Activated naive CD4-positive, alpha-beta T cell treated with anti-CD3 and anti-CD28 coated beads, Interleukin-2, amount 10 ng/mL, durations not matched to agents 7 days and 5 days (primary cell): ENCODE results near the gene RNF146.
"Not testable (repeated sequence)": the region's sequence is repeated elsewhere in the genome, so short reads cannot be mapped to it uniquely, and the experiment has no call there.

Experiments
- CTCF ChIA-PET: fragments of 350-600 bp; sonication (Branson Sonifier 250); formaldehyde crosslinking; loops from one replicate; lab custom pipeline; 2021; ENCODE audit warnings: antibody characterized with exemption; lab: Charles Lee
- DNase-seq: peaks from one replicate; pipeline ENCODE4 v3.0.0-alpha.2; 2020
- H3K27ac Mint-ChIP-seq: one replicate; pipeline ENCODE4 v1.8.0; 2021; ENCODE audit warnings: mild to moderate bottlenecking, moderate library complexity, mixed read lengths
- H3K27me3 Mint-ChIP-seq: one replicate; pipeline ENCODE4 v1.8.0; 2021; ENCODE audit warnings: mild to moderate bottlenecking, mixed read lengths
- H3K36me3 Mint-ChIP-seq: one replicate; pipeline ENCODE4 v1.8.0; 2021; ENCODE audit warnings: mixed read lengths
- H3K4me1 Mint-ChIP-seq: one replicate; pipeline ENCODE4 v1.8.0; 2021; ENCODE audit warnings: mixed read lengths
- H3K4me3 Mint-ChIP-seq: one replicate; pipeline ENCODE4 v1.8.0; 2021; ENCODE audit warnings: mild to moderate bottlenecking, moderate library complexity, mixed read lengths
- H3K9me3 Mint-ChIP-seq: one replicate; pipeline ENCODE4 v1.8.0; 2021; ENCODE audit warnings: mixed read lengths

Gene RNF146

GRCh38 chr6:127266178-127266891 lies at the start of gene RNF146:
Gene RNF146 (plus strand): TSS chr6:127266864. CDS start chr6:127280339, 13,475 bp downstream.
- H3K36me3 Mint-ChIP-seq, result peaks cover 10% of the 10 kb centered on the region
- CTCF ChIA-PET, result interaction anchor here (0.6 to 3.9 kb wide), 14 partner anchors 11 to 282 kb away, joined by 3 to 26 read pairs (median 3); no protein-coding TSS in a partner anchor
- peaks cover 31% of the 10 kb centered on the region for H3K4me1 Mint-ChIP-seq

DNA sequence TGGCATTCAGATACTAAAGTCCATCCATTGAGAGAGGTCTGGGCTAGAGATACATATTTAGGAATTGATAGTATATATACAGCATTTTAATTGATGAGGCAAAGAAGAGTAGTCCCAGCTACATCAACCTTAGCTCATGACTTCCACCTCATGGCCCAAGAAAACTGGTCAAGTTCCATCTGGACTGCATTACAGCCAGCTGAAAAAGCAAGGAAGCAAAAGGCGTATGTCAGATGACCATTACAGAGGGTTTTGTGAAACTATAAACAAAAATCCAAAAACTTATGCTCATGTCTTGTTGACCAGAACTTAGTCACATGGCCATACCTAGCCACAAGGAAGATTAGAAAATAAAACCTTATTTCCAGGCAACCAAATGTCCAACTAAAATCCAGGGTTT lies 46.8 kb upstream of the RNF146 start:
- Mint-ChIP-seq H3K27ac (no peak overlapping the region), H3K27me3 (no peaks in the 10 kb centered on the region), H3K4me1 (no peaks in the 10 kb centered on the region), H3K9me3 (no peaks in the 10 kb centered on the region), H3K4me3 (no peak overlapping the region), H3K36me3 (no peaks in the 10 kb centered on the region)
- no peak for DNase-seq
- CTCF ChIA-PET, result no interaction called here

More at GRCh38 chr6:127266178-127266891, at the start of gene RNF146:
- peak within 1 kb of the TSS; percentile 96 for H3K27ac Mint-ChIP-seq
- peaks cover 7% of the 10 kb centered on the region for H3K27me3 Mint-ChIP-seq
- DNase-seq, result peak; percentile 74
- H3K4me3 Mint-ChIP-seq, result peak within 1 kb of the TSS; percentile 100
- H3K9me3 Mint-ChIP-seq, result no peaks in the 10 kb centered on the region

DNA sequence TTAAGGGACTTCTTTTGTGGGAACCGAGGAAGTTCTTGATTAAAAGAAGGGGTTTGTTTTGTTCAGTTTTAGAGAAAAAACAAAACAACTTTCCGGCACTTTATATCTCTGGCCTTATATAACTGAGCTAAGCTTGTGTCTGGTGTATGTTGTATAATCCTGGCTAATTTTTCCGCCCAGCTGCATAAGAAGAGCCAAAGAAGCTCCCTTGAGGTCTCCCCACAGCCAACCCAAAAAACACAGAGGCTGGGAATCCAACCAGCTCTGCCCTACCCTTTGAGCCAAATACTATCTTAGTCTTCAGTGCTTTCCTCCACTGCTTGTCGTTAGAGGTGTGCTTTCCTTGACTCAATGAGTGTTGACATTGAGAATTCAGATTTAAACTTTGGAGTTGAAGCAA lies 45.5 kb upstream of the RNF146 start:
- Mint-ChIP-seq H3K27ac (no peak overlapping the region), H3K27me3 (no peaks in the 10 kb centered on the region)
- CTCF ChIA-PET, result no interaction called here

GRCh38 chr6:127222418-127222817 lies 44.2 kb upstream of the RNF146 start:
- Mint-ChIP-seq H3K9me3 (no peaks in the 10 kb centered on the region), H3K27me3 (no peaks in the 10 kb centered on the region)

More for the DNA sequence above, 45.5 kb upstream of the RNF146 start:
- no peak for DNase-seq
- H3K9me3 Mint-ChIP-seq, result no peaks in the 10 kb centered on the region
- H3K4me1 Mint-ChIP-seq, result no peaks in the 10 kb centered on the region
- H3K4me3 Mint-ChIP-seq, result no peak overlapping the region
- no peaks in the 10 kb centered on the region for H3K36me3 Mint-ChIP-seq

DNA sequence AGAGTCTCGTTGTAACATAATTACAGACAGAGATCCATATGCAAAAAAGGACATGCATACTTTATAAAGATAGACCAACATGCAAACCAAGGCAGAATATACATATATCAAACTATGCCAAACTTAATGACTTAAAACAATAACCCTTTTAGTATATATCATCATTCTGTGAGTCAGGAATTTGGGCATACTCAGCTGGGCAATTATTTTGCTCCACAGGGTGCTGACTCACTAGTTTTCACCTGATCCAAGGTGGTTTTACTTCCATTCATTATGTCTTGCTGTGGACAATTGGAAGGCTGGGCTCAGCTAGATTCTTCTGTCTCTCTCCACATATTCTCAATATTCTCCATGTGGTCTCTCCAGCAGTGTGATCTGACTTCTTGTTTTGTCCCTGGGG lies 41.2 kb upstream of the RNF146 start:
- Mint-ChIP-seq H3K27me3 (no peaks in the 10 kb centered on the region), H3K9me3 (no peaks in the 10 kb centered on the region), H3K27ac (no peak overlapping the region), H3K36me3 (no peaks in the 10 kb centered on the region), H3K4me3 (no peak overlapping the region), H3K4me1 (no peaks in the 10 kb centered on the region)
- CTCF ChIA-PET, result no interaction called here
- DNase-seq, result no peak

More at GRCh38 chr6:127222418-127222817, 44.2 kb upstream of the RNF146 start:
- CTCF ChIA-PET, result no interaction called here
- H3K4me3 Mint-ChIP-seq, result no peak overlapping the region
- no peak for DNase-seq
- no peaks in the 10 kb centered on the region for H3K4me1 Mint-ChIP-seq
- H3K27ac Mint-ChIP-seq, result no peak overlapping the region
- H3K36me3 Mint-ChIP-seq, result no peaks in the 10 kb centered on the region

DNA sequence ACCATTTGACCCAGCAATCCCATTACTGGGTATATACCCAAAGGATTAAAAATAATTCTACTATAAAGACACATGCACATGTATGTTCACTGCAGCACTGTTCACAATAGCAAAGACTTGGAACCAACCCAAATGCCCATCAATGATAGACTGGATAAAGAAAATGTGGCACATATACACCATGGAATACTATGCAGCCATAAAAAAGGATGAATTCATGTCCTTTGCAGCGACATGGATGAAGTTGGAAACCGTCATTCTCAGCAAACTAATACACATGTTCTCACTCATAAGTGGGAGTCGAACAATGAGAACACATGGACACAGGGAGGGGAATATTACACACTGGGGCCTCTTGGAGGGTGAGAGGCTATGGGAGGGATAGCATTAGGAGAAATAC lies 32.8 kb upstream of the RNF146 start:
- H3K27me3 Mint-ChIP-seq, CTCF ChIA-PET, DNase-seq, H3K4me1 Mint-ChIP-seq, H3K27ac Mint-ChIP-seq, H3K9me3 Mint-ChIP-seq, H3K36me3 Mint-ChIP-seq, H3K4me3 Mint-ChIP-seq: not testable (repeated sequence)

GRCh38 chr6:127243501-127243900 lies 23.2 kb upstream of the RNF146 start:
- peaks cover 6% of the 10 kb centered on the region for H3K27me3 Mint-ChIP-seq
- no peak overlapping the region for H3K4me3 Mint-ChIP-seq
- no peak for DNase-seq
- no peaks in the 10 kb centered on the region for H3K4me1 Mint-ChIP-seq
- CTCF ChIA-PET, result no interaction called here
- H3K36me3 Mint-ChIP-seq, result no peaks in the 10 kb centered on the region
- H3K9me3 Mint-ChIP-seq, result no peaks in the 10 kb centered on the region
- H3K27ac Mint-ChIP-seq, result no peak overlapping the region

GRCh38 chr6:127247114-127248096 lies 19.3 kb upstream of the RNF146 start:
- H3K9me3 Mint-ChIP-seq, result no peaks in the 10 kb centered on the region
- peaks cover 6% of the 10 kb centered on the region for H3K27me3 Mint-ChIP-seq
- no peak for DNase-seq
- H3K4me3 Mint-ChIP-seq, result no peak overlapping the region
- no peak overlapping the region for H3K27ac Mint-ChIP-seq
- no peaks in the 10 kb centered on the region for H3K4me1 Mint-ChIP-seq
- CTCF ChIA-PET, result interaction anchor here (1.4 kb wide), 1 partner anchor 19 kb away, joined by 3 read pairs; no protein-coding TSS in a partner anchor
- no peaks in the 10 kb centered on the region for H3K36me3 Mint-ChIP-seq

DNA sequence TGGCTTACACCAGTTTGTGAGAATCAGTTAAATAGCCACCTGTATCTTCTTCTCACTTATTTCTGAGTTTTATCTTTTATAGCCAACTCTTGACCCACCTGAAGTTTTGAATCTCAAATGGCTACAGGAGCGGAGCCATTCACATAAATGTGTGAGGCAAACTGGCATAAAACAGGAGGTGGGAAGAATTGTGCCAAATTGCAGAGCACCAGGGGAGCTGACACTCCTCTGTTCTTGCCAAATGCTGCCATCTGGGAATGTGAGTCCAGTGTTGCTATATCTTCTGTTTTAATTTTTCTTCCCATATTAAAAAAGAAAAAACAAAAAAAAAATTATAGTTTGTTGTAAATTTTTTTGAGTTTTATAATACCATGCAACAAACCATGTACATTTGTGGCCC lies 17.0 kb upstream of the RNF146 start:
- Mint-ChIP-seq H3K4me1 (no peaks in the 10 kb centered on the region), H3K9me3 (no peaks in the 10 kb centered on the region), H3K27me3 (peaks cover 6% of the 10 kb centered on the region), H3K27ac (no peak overlapping the region), H3K4me3 (no peak overlapping the region), H3K36me3 (no peaks in the 10 kb centered on the region)
- CTCF ChIA-PET, result no interaction called here
- no peak for DNase-seq

GRCh38 chr6:127255286-127255685 lies 11.4 kb upstream of the RNF146 start:
- no peak overlapping the region for H3K27ac Mint-ChIP-seq
- peaks cover 8% of the 10 kb centered on the region for H3K27me3 Mint-ChIP-seq
- no peak overlapping the region for H3K4me3 Mint-ChIP-seq
- no peaks in the 10 kb centered on the region for H3K9me3 Mint-ChIP-seq
- no peaks in the 10 kb centered on the region for H3K36me3 Mint-ChIP-seq
- H3K4me1 Mint-ChIP-seq, result no peaks in the 10 kb centered on the region
- CTCF ChIA-PET, result interaction anchor here (1.0 kb wide), 1 partner anchor 11 kb away, joined by 3 read pairs; no protein-coding TSS in a partner anchor
- no peak for DNase-seq

DNA sequence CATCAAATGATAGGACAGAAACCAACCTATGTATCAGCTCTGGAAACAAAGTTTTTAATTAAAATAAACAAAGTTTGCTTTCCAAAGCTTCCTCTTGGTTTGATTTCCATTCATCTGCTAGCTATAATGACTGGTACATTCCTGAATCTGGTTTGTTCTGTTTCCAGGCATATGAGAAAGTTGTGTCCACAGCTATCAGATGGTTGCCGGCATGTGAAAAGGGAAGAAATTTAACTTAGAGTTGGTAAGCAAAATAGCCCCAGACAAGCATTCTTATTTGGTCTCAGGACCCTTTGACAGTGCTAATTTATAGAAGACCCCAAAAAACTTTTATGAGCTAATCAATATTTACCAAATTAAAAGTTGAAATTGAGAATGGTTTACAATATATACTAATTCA lies 3.8 kb upstream of the RNF146 start:
- CTCF ChIA-PET, result no interaction called here
- Mint-ChIP-seq H3K4me3 (no peak overlapping the region), H3K27ac (no peak overlapping the region), H3K9me3 (no peaks in the 10 kb centered on the region), H3K36me3 (peaks cover 4% of the 10 kb centered on the region), H3K27me3 (peaks cover 11% of the 10 kb centered on the region), H3K4me1 (peaks cover 9% of the 10 kb centered on the region)
- no peak for DNase-seq

GRCh38 chr6:127263481-127263880 lies 3.2 kb upstream of the RNF146 start:
- H3K36me3 Mint-ChIP-seq, result peaks cover 7% of the 10 kb centered on the region
- DNase-seq, result no peak
- H3K4me3 Mint-ChIP-seq, result no peak overlapping the region
- peaks cover 15% of the 10 kb centered on the region for H3K4me1 Mint-ChIP-seq
- CTCF ChIA-PET, result no interaction called here
- peaks cover 10% of the 10 kb centered on the region for H3K27me3 Mint-ChIP-seq
- H3K27ac Mint-ChIP-seq, result no peak overlapping the region
- H3K9me3 Mint-ChIP-seq, result no peaks in the 10 kb centered on the region

DNA sequence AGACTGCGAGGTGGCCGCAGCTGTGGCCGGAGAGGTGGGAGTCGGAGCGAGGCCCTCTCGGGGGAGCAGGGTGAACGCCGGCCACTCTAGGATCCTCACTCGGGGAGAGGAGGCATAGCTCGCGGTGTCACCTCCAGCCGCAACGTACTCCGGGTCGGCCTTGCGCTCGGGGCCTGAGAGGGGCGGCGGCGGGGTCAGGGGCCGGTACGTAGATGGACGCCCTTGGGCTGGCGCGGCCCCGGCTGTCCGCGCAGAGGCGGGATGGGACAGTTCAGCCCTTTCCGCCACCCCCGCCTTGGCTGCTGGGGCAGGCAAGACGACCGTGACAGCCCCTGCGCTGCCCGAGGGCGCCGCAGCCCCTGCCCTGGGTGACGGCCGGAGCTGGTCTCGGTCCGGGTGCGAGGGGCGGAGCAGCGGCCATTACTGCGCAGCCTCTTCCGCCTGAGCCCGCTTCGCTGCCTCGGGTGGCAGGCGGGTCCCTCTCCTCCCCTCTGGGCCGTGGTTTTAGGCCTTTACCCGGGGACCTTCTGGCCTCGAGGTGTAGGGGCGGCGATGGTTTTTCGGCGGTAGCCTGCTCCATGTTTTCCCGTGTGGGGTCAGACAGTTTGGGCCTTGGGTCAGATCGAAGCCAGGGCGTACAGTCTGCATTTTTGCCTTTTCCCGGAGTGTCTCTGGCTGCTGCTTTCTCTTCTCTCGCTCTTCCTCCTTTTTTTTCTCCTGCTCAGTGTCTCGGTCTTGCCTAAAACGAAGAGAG lies 405 bp downstream of the RNF146 start:
- Mint-ChIP-seq H3K9me3 (no peaks in the 10 kb centered on the region), H3K27me3 (peaks cover 7% of the 10 kb centered on the region), H3K4me3 (peak overlapping the region; percentile 100), H3K4me1 (peaks cover 31% of the 10 kb centered on the region), H3K36me3 (peaks cover 10% of the 10 kb centered on the region), H3K27ac (peak overlapping the region; percentile 96)
- DNase-seq, result peak; percentile 71
- CTCF ChIA-PET, result interaction anchor here (0.6 to 3.9 kb wide), 11 partner anchors 10 to 282 kb away, joined by 3 to 26 read pairs (median 3); no protein-coding TSS in a partner anchor
